A673 (cell line): ENCODE data around the gene CACNA2D1. TPM values are rescaled to one million over a fixed set of nuclear protein-coding genes. Genes with fewer than 3 reads are reported as not detected.

Experiments
- BruUV-seq: library from RNA; stranded (reverse); fragments of 400-500 nt; replicated peaks from 2 replicates; lab custom pipeline; 2021; lab: Mats Ljungman, UMichigan
- CTCF ChIA-PET: fragments of 300-600 bp; sonication (Branson Sonifier 250); formaldehyde crosslinking; loops from one replicate; lab custom pipeline; 2022; ENCODE audit warnings: antibody characterized with exemption; lab: Charles Lee
- POLR2A ChIA-PET: fragments of 300-600 bp; sonication (Branson Sonifier 250); formaldehyde crosslinking; loops from one replicate; lab custom pipeline; 2022; ENCODE audit warnings: antibody characterized with exemption; ENCODE audit not compliant: low non-redundant PET; lab: Charles Lee
- DNase-seq: peaks from one replicate; pipeline ENCODE4 v3.0.0-alpha.2; 2015; ENCODE audit warnings: low spot score
- H3K27ac ChIP-seq: fragments of 200-600 bp; sonication (generic); 2 replicates; pipeline ENCODE4 v1.5.1; 2016; ENCODE audit warnings: mixed run types, low read depth, mild to moderate bottlenecking, mixed read lengths, antibody characterized with exemption, low read length; ENCODE audit not compliant: poor library complexity, severe bottlenecking
- H3K27me3 ChIP-seq: fragments of 200-600 bp; sonication (generic); replicated peaks from 2 replicates; pipeline ENCODE4 v1.6.1; 2017; ENCODE audit warnings: mixed run types, low read depth, mild to moderate bottlenecking, mixed read lengths, antibody characterized with exemption, low read length; ENCODE audit not compliant: insufficient read depth, poor library complexity
- H3K36me3 ChIP-seq: fragments of 200-600 bp; sonication (generic); 2 replicates; pipeline ENCODE4 v1.6.1; 2016; ENCODE audit warnings: mixed run types, mild to moderate bottlenecking, mixed read lengths, antibody characterized with exemption, low read length; ENCODE audit not compliant: insufficient read depth, poor library complexity, severe bottlenecking
- H3K4me1 ChIP-seq: fragments of 200-600 bp; sonication (generic); 2 replicates; pipeline ENCODE4 v1.6.1; 2017; ENCODE audit warnings: mixed run types, mild to moderate bottlenecking, mixed read lengths, antibody characterized with exemption, low read length; ENCODE audit not compliant: insufficient read depth, poor library complexity, severe bottlenecking
- H3K4me3 ChIP-seq: fragments of 200-600 bp; sonication (generic); 2 replicates; pipeline ENCODE4 v1.5.1; 2016; ENCODE audit warnings: low read depth, mixed run types, mild to moderate bottlenecking, mixed read lengths, low read length; ENCODE audit not compliant: poor library complexity, severe bottlenecking
- H3K9me3 ChIP-seq: fragments of 200-600 bp; sonication (generic); 2 replicates; pipeline ENCODE4 v1.6.1; 2016; ENCODE audit warnings: mixed run types, low read depth, mild to moderate bottlenecking, mixed read lengths, antibody characterized with exemption, low read length; ENCODE audit not compliant: poor library complexity, severe bottlenecking
- CTCF ChIP-seq: fragments of 300-800, 200-600 bp; sonication (generic); conservative IDR thresholded peaks from 2 replicates; pipeline ENCODE4 v1.5.1; 2017; ENCODE audit warnings: low read depth, mild to moderate bottlenecking, antibody characterized with exemption, low read length, moderate library complexity, mixed read lengths
- EZH2 ChIP-seq: fragments of 200-600 bp; sonication (generic); IDR thresholded peaks from 2 replicates; pipeline ENCODE4 v1.6.1; 2017; ENCODE audit warnings: borderline replicate concordance, low read depth, mild to moderate bottlenecking, mixed read lengths, antibody characterized with exemption, low read length; ENCODE audit not compliant: poor library complexity, severe bottlenecking
- intact Hi-C: fragments of 100-400 bp; cut with micrococcal nuclease; formaldehyde crosslinking; loops from one replicate; pipeline ENCODE4 v1.10.0; 2022; ENCODE audit not compliant: unreplicated experiment
- total RNA-seq: library from RNA; stranded (reverse); gene quantifications from 2 replicates; pipeline ENCODE4 v1.2.3, GENCODE V29; 2021

CACNA2D1 gene
- total RNA-seq, 1 experiment from 2014 or later, result 49.1 TPM

GRCh38 chr7:81903115-81903514, 540.5 kb downstream of the CACNA2D1 start:
- H3K36me3 ChIP-seq, result no peaks in the 10 kb centered on the region
- H3K9me3 ChIP-seq, result no peaks in the 10 kb centered on the region
- H3K27me3 ChIP-seq, result no peaks in the 10 kb centered on the region
- no TSS peak for BruUV-seq
- no peak overlapping the region for H3K27ac ChIP-seq
- TF ChIP-seq CTCF (no peak), EZH2 (no peak)
- intact Hi-C loops, result no loop called here
- H3K4me3 ChIP-seq, result no peak overlapping the region
- CTCF ChIA-PET, result no interaction called here
- POLR2A ChIA-PET, result no interaction called here
- DNase-seq, result no peak
- H3K4me1 ChIP-seq, result no peaks in the 10 kb centered on the region

DNA sequence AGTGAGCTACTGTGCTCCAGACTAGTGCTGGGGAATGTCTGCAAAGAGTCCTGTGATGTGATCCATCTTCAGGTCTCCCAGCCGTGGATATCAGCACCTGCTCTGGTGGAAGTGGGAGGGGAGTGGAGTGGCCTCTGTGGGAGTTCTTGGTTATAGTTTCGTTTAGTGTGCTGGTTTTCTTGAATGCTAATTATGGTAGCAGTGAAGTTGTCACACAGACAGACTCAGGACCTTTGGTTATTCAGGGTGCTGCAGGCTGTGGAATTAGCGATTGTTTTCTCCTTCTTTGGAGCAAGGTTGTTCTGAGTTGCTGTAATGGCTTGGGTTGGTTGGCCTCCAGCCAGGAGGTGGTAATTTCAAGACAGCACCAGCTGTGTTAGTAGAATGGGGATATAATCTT, 541.0 kb downstream of the CACNA2D1 start:
- Histone ChIP-seq H3K4me1 (no peaks in the 10 kb centered on the region), H3K27me3 (no peaks in the 10 kb centered on the region), H3K4me3 (no peak overlapping the region), H3K36me3 (no peaks in the 10 kb centered on the region), H3K9me3 (no peaks in the 10 kb centered on the region), H3K27ac (no peak overlapping the region)
- intact Hi-C loops, result no loop called here
- CTCF ChIA-PET, result no interaction called here
- POLR2A ChIA-PET, result no interaction called here
- no peak for TF ChIP-seq CTCF
- no peak for TF ChIP-seq EZH2
- no TSS peak for BruUV-seq
- DNase-seq, result no peak
